Nephron (organoid): ENCODE results near the gene KRTAP10-1.
"Not testable (repeated sequence)": the region's sequence is repeated elsewhere in the genome, so short reads cannot be mapped to it uniquely, and the experiment has no call there.

Source experiments
- H3K27ac Mint-ChIP-seq, 3 experiments: 2 replicates each; pipeline ENCODE4 v1.8.0; 2020; ENCODE audit warnings: mixed read lengths in 3 of 3, mild to moderate bottlenecking in 2 of 3, moderate library complexity in 1 of 3
- H3K27me3 Mint-ChIP-seq: 2 replicates; pipeline ENCODE4 v1.8.0; 2021; ENCODE audit warnings: low read depth, mild to moderate bottlenecking, moderate library complexity, mixed read lengths
- H3K36me3 Mint-ChIP-seq: 2 replicates; pipeline ENCODE4 v1.8.0; 2020; ENCODE audit warnings: low read depth, mixed read lengths
- H3K4me1 Mint-ChIP-seq: 2 replicates; pipeline ENCODE4 v1.8.0; 2020; ENCODE audit warnings: mixed read lengths
- H3K4me3 Mint-ChIP-seq, 3 experiments: 2 replicates each; pipeline ENCODE4 v1.8.0; 2020; ENCODE audit warnings: mild to moderate bottlenecking in 3 of 3, mixed read lengths in 3 of 3, moderate library complexity in 2 of 3
- H3K9me3 Mint-ChIP-seq: 2 replicates; pipeline ENCODE4 v1.8.0; 2020; ENCODE audit warnings: mixed read lengths
- TF ChIP-seq, protein P1 (sequence below), 3 experiments: fragments of 200-600 bp; sonication (generic); IDR thresholded peaks; one replicate each; pipeline ENCODE4 v1.5.0; 2021; ENCODE audit warnings: antibody characterized with exemption in 3 of 3; ENCODE audit not compliant: unreplicated experiment in 3 of 3

Gene KRTAP10-1

DNA sequence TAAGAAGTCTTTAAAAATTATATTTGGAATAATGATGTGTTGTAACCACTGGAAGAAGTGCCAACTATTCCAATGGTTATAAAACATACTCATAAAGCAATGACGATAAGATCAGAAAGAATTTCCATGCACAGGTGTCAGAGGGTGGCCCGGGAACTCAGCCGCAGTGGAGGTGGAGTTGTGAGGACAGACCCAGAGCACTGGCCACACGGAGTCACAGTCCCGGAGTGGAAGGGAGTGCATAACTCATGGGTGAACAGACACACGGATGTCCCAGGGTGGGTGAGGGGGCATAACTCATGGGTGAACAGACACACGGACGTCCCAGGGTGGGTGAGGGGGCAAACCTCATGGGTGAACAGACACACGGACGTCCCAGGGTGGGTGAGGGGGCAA, 36.0 kb upstream of the KRTAP10-1 start:
- peaks cover 4% of the 10 kb centered on the region for H3K36me3 Mint-ChIP-seq
- H3K27ac Mint-ChIP-seq = no peak overlapping the region
- no peaks in the 10 kb centered on the region for H3K4me1 Mint-ChIP-seq
- peaks cover 21% of the 10 kb centered on the region for H3K27me3 Mint-ChIP-seq
- TF ChIP-seq, protein P1, sequence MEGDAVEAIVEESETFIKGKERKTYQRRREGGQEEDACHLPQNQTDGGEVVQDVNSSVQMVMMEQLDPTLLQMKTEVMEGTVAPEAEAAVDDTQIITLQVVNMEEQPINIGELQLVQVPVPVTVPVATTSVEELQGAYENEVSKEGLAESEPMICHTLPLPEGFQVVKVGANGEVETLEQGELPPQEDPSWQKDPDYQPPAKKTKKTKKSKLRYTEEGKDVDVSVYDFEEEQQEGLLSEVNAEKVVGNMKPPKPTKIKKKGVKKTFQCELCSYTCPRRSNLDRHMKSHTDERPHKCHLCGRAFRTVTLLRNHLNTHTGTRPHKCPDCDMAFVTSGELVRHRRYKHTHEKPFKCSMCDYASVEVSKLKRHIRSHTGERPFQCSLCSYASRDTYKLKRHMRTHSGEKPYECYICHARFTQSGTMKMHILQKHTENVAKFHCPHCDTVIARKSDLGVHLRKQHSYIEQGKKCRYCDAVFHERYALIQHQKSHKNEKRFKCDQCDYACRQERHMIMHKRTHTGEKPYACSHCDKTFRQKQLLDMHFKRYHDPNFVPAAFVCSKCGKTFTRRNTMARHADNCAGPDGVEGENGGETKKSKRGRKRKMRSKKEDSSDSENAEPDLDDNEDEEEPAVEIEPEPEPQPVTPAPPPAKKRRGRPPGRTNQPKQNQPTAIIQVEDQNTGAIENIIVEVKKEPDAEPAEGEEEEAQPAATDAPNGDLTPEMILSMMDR (IDR thresholded peaks at IDR 0.05; ENCODE audit: unreplicated experiment in 3 of 3) = no peak
- peaks cover 47% of the 10 kb centered on the region for H3K9me3 Mint-ChIP-seq
- H3K4me3 Mint-ChIP-seq = no peak overlapping the region

DNA sequence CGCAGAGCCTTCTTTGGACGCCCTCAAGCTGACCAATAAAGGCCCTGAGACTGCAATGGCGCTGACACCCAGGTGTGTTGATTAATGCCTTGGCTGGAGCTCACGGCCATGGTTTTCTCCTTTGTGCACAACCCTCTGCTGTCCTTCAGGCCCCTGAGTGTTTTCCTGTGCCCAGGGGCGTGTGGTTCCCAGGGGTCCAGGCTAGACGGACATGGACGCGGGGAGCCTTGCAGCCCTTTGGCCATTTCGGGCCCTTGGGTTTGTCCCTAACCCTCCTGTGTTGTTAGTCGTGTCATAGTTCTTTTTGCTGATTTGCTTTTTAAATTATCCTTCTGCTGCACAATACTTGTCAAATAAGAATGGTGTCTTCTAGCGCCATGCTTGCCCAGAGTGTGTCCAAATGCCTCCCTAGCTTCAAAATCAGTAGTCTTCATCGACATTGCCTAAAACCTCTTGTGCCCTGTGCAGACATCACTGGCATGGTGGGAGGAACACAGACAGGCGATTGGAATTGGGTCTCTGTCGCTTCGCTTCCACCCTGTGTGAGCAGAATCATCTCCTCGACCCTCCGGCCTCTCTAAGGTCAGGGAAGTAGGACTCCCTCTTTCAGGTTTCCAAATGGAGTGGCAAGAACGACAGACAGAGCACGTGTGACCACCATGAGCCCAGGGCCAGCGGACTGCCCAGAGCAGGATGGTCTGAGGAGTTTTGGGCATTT, 35.5 kb upstream of the KRTAP10-1 start:
- H3K4me3 Mint-ChIP-seq = no peak overlapping the region
- H3K9me3 Mint-ChIP-seq = peaks cover 48% of the 10 kb centered on the region
- H3K27ac Mint-ChIP-seq = no peak overlapping the region
- H3K27me3 Mint-ChIP-seq = peaks cover 20% of the 10 kb centered on the region
- TF ChIP-seq, protein P1 (IDR thresholded peaks at IDR 0.05; ENCODE audit: unreplicated experiment in 3 of 3) = no peak
- peaks cover 2% of the 10 kb centered on the region for H3K36me3 Mint-ChIP-seq
- H3K4me1 Mint-ChIP-seq = no peaks in the 10 kb centered on the region

DNA sequence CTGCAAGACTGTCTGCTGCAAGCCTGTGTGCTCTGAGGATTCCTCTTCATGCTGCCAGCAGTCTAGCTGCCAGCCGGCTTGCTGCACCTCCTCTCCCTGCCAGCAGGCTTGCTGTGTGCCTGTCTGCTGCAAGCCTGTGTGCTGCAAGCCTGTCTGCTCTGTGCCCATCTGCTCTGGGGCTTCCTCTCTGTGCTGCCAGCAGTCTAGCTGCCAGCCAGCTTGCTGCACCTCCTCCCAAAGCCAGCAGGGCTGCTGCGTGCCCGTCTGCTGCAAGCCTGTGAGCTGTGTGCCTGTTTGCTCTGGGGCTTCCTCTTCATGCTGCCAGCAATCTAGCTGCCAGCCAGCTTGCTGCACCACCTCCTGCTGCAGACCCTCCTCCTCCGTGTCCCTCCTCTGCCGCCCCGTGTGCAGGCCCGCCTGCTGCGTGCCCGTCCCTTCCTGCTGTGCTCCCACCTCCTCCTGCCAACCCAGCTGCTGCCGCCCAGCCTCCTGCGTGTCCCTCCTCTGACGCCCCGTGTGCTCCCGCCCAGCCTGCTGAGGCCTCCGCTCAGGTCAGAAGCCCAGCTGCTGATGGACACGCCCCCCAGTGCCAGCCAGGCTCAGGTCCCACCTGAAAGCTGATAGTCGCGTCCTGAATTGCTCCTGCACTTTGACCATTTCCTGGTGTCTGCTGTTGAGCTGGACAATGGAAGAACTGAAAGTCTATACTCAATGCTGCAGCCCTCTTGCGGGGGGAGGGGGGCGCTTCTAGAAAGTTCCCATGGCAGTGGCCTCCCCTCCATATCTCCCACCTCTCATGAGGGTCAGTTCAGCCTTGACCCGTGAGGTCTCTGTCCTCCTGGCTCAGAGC, 34.7 kb upstream of the KRTAP10-1 start:
- TF ChIP-seq, protein P1 (IDR thresholded peaks at IDR 0.05; ENCODE audit: unreplicated experiment in 3 of 3) = no peak
- H3K27ac Mint-ChIP-seq = no peak overlapping the region
- H3K36me3 Mint-ChIP-seq = no peaks in the 10 kb centered on the region
- H3K9me3 Mint-ChIP-seq = peaks cover 49% of the 10 kb centered on the region
- H3K4me1 Mint-ChIP-seq = no peaks in the 10 kb centered on the region
- peaks cover 16% of the 10 kb centered on the region for H3K27me3 Mint-ChIP-seq
- H3K4me3 Mint-ChIP-seq = no peak overlapping the region

DNA sequence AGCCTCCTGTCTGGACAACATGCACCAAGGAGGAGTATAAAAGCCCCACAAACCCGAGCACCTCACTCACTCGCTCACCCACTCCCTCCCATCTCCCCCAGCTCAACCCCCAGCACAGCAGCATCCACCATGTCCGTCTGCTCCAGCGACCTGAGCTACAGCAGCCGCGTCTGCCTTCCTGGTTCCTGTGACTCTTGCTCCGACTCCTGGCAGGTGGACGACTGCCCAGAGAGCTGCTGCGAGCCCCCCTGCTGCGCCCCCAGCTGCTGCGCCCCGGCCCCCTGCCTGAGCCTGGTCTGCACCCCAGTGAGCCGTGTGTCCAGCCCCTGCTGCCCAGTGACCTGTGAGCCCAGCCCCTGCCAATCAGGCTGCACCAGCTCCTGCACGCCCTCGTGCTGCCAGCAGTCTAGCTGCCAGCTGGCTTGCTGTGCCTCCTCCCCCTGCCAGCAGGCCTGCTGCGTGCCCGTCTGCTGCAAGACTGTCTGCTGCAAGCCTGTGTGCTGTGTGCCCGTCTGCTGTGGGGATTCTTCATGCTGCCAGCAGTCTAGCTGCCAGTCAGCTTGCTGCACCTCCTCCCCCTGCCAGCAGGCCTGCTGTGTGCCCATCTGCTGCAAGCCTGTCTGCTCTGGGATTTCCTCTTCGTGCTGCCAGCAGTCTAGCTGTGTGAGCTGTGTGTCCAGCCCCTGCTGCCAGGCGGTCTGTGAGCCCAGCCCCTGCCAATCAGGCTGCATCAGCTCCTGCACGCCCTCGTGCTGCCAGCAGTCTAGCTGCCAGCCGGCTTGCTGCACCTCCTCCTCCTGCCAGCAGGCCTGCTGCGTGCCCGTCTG, 33.8 kb upstream of the KRTAP10-1 start, which contains the start of gene KRTAP10-4:
Gene KRTAP10-4, plus strand, starts transcription at position 100 of the 827 bp plus-strand sequence. Its CDS starts 30 bp downstream, at position 130.
- H3K27ac Mint-ChIP-seq, H3K4me1 Mint-ChIP-seq, H3K4me3 Mint-ChIP-seq, H3K36me3 Mint-ChIP-seq: not testable (repeated sequence)
- Mint-ChIP-seq H3K27me3 (peaks cover 25% of the 10 kb centered on the region), H3K9me3 (peaks cover 47% of the 10 kb centered on the region)

DNA sequence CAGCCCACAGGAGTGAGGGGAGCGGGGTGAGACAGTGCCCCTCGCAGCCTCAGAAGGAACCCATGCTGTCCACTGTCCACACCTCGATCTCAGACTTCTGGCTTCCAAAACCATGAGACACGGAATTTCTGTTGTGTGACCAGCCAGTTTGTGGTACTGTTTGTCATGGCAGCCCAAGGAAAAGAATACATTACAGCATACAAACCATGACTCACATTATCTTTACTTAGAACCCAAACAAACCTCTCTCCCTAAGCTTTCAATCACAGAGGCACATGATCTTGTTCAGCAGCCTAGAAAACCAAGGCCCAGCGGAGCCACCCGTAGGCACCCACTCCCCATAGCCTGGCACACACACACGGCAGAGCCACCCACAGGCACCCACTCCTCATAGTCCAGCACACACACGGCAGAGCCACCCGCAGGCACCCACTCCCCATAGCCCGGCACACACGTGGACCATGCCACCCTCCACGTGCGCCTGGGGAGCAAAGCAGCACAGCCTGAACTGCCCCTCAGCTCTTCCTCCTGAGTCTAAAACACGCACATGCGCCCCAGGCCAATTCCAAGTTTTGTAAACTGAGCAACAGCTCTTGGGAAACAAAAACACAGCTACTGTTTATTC, 33.1 kb upstream of the KRTAP10-1 start:
- Mint-ChIP-seq H3K9me3 (peaks cover 43% of the 10 kb centered on the region), H3K27me3 (peaks cover 28% of the 10 kb centered on the region), H3K4me3 (no peak overlapping the region), H3K4me1 (no peaks in the 10 kb centered on the region), H3K36me3 (no peaks in the 10 kb centered on the region), H3K27ac (no peak overlapping the region)
- TF ChIP-seq, protein P1 (IDR thresholded peaks at IDR 0.05; ENCODE audit: unreplicated experiment in 3 of 3) = no peak
